ENCODE data around the gene UBR1. TPM values are rescaled to one million over a fixed set of nuclear protein-coding genes. Genes with fewer than 3 reads are reported as not detected.

UBR1 gene
- total RNA-seq, 1 donor, result 35.5 TPM

DNA sequence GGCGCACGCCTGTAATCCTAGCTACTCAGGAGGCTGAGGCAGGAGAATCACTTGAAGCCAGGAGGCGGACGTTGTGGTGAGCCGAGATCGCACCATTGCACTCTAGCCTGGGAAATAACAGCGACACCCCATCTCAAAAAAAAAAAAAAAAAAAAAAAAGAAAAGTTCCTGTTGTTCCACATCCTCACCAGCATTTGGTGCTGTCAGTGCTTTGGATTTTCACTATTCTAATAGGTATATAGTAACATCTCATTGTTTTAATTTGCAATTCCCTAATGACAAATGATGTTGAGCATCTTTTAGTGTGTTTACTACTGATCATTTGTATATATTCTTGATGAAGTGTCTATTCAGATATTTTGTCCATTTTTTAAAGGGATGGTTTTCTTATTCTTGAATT is 24.6 kb downstream of the UBR1 start:
- no peaks in the 10 kb centered on the region for H3K27me3 ChIP-seq (ENCODE audit: insufficient read depth, low read length)
- peaks cover 15% of the 10 kb centered on the region for H3K79me2 ChIP-seq (ENCODE audit: insufficient read depth, low read length)
- peaks cover 3% of the 10 kb centered on the region for H4K20me1 ChIP-seq (ENCODE audit: insufficient read depth, low read length)
- no peak overlapping the region for H3K4me3 ChIP-seq (ENCODE audit: insufficient read depth, low read length)
- H3K4me2 ChIP-seq (ENCODE audit: insufficient read depth, low read length), result no peak overlapping the region
- H3K27ac ChIP-seq (ENCODE audit: low read depth, low read length), result no peak overlapping the region
- H2AFZ ChIP-seq (ENCODE audit: low read length), result no peak overlapping the region
- H3K4me1 ChIP-seq (ENCODE audit: insufficient read depth, low read length), result peaks cover 9% of the 10 kb centered on the region
- H3K9me3 ChIP-seq (ENCODE audit: low read depth, low read length), result no peaks in the 10 kb centered on the region
- TF ChIP-seq CTCF (IDR thresholded peaks at IDR 0.05; ENCODE audit: extremely low read depth, low read depth, low read length), result no peak
- DNase-seq (ENCODE audit: insufficient read length, low spot score, missing footprints), result no peak
- H3K36me3 ChIP-seq (ENCODE audit: insufficient read depth, low read length), result peaks cover 36% of the 10 kb centered on the region

- Histone ChIP-seq H3K36me3 (ENCODE audit: insufficient read depth, low read length) (peaks cover 50% of the 10 kb centered on the region), H3K79me2 (ENCODE audit: insufficient read depth, low read length) (no peaks in the 10 kb centered on the region), H2AFZ (ENCODE audit: low read length) (no peak overlapping the region), H3K9me3 (ENCODE audit: low read depth, low read length) (no peaks in the 10 kb centered on the region), H4K20me1 (ENCODE audit: insufficient read depth, low read length) (no peaks in the 10 kb centered on the region), H3K27me3 (ENCODE audit: insufficient read depth, low read length) (no peaks in the 10 kb centered on the region), H3K27ac (ENCODE audit: low read depth, low read length) (no peak overlapping the region), H3K4me3 (ENCODE audit: insufficient read depth, low read length) (no peak overlapping the region), H3K4me1 (ENCODE audit: insufficient read depth, low read length) (no peaks in the 10 kb centered on the region), H3K4me2 (ENCODE audit: insufficient read depth, low read length) (no peak overlapping the region)
- no peak for TF ChIP-seq CTCF (IDR thresholded peaks at IDR 0.05; ENCODE audit: extremely low read depth, low read depth, low read length)
- DNase-seq (ENCODE audit: insufficient read length, low spot score, missing footprints), result no peak
These were observed 34.4 kb downstream of the UBR1 start for GRCh38 chr15:43071451-43071850.

DNA sequence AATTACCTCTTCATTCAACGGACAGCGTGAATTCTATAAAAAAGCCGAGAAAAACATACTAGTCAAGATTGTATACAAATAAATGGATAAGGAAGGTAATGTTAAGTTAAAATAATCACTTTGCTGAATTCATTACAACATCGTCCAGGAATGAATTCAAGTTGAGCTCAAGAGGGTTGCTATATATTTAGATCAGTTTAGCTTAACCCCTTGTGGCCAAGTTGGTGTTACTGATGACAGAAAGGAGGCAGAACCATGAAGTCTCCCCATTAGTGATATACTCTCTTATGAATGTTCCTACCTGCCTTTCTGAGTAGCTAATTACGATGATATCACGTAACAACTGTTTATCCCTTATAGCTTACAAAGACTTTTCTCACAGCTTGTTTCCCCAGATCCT is 34.9 kb downstream of the UBR1 start:
- TF ChIP-seq CTCF (IDR thresholded peaks at IDR 0.05; ENCODE audit: extremely low read depth, low read depth, low read length), result no peak
- Histone ChIP-seq H3K36me3 (ENCODE audit: insufficient read depth, low read length) (peaks cover 50% of the 10 kb centered on the region), H3K27ac (ENCODE audit: low read depth, low read length) (no peak overlapping the region), H3K4me1 (ENCODE audit: insufficient read depth, low read length) (no peaks in the 10 kb centered on the region), H3K79me2 (ENCODE audit: insufficient read depth, low read length) (no peaks in the 10 kb centered on the region), H4K20me1 (ENCODE audit: insufficient read depth, low read length) (no peaks in the 10 kb centered on the region), H3K4me2 (ENCODE audit: insufficient read depth, low read length) (no peak overlapping the region), H3K9me3 (ENCODE audit: low read depth, low read length) (no peaks in the 10 kb centered on the region), H3K27me3 (ENCODE audit: insufficient read depth, low read length) (no peaks in the 10 kb centered on the region), H2AFZ (ENCODE audit: low read length) (no peak overlapping the region), H3K4me3 (ENCODE audit: insufficient read depth, low read length) (no peak overlapping the region)
- DNase-seq (ENCODE audit: insufficient read length, low spot score, missing footprints), result no peak

DNA sequence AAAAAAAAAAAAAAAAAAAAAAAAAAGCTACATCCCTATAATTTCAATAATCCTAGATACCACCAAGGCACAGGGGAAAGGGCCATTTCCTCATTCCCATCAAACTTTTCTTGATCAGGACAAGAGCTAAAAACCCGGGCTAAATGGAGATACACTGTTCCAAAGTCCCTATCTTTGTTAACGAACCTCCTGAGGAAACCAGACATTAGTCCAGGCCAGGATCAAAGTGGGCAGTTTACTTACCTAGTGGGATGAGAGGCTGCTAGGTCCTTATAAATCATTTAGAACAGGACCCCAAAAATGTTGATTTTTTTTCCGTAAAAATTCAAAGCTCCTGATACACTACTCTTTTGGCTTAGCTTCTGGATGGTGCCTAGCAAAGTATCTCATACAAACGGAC is 35.6 kb downstream of the UBR1 start:
- H2AFZ ChIP-seq (ENCODE audit: low read length), result no peak overlapping the region
- no peaks in the 10 kb centered on the region for H3K27me3 ChIP-seq (ENCODE audit: insufficient read depth, low read length)
- no peak for TF ChIP-seq CTCF (IDR thresholded peaks at IDR 0.05; ENCODE audit: extremely low read depth, low read depth, low read length)
- H3K4me1 ChIP-seq (ENCODE audit: insufficient read depth, low read length), result no peaks in the 10 kb centered on the region
- no peaks in the 10 kb centered on the region for H3K79me2 ChIP-seq (ENCODE audit: insufficient read depth, low read length)
- no peak overlapping the region for H3K27ac ChIP-seq (ENCODE audit: low read depth, low read length)
- no peaks in the 10 kb centered on the region for H3K9me3 ChIP-seq (ENCODE audit: low read depth, low read length)
- H3K36me3 ChIP-seq (ENCODE audit: insufficient read depth, low read length), result peaks cover 53% of the 10 kb centered on the region
- no peak overlapping the region for H3K4me3 ChIP-seq (ENCODE audit: insufficient read depth, low read length)
- no peaks in the 10 kb centered on the region for H4K20me1 ChIP-seq (ENCODE audit: insufficient read depth, low read length)
- DNase-seq (ENCODE audit: insufficient read length, low spot score, missing footprints), result no peak
- no peak overlapping the region for H3K4me2 ChIP-seq (ENCODE audit: insufficient read depth, low read length)

Measured in osteoblast (primary cell).